ENCODE results near the gene BCAS4.
A peak's percentile ranks its signal among the peaks of the same experiment; 100 is the strongest.

Gene BCAS4

DNA sequence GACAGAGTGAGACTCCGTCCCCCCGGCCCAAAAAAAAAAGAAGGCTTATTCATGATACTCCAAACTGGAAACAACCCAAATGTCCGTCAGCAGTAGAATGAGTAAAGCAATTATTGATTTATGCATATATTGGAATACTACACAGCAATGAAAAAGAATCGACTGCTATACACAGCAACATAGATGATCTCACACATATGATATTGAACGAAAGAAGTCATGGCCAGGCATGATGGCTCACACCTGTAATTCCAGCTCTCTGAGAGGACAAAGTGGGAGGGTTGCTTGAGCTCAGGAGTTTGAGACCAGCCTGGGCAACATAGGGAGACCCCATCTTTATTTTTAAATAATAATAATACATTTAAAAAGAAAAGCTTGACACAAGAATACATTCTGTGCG, 28.5 kb downstream of the BCAS4 start:
- no peak for DNase-seq (ENCODE audit: low read depth)

DNA sequence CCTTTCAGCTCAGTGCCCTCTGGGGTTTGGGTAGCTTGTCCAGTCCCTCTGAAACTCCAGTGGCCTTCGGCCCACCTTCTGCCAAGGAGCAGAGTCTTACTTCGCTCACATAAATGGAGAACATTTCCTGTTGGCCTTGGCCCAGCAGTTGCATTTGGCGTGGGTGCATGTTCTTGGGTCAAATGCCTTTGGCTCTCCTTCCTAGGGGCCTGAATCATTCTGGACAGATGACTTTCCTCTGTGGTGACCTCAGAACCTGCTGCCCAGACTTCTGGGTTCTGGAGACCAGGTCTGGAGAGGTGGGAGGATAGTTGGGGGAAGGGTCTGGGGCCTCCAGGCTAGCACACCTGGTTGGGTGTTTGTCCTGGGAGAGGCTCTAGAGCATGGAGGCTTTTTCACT, 29.3 kb downstream of the BCAS4 start:
- DNase-seq (ENCODE audit: low read depth), result no peak

DNA sequence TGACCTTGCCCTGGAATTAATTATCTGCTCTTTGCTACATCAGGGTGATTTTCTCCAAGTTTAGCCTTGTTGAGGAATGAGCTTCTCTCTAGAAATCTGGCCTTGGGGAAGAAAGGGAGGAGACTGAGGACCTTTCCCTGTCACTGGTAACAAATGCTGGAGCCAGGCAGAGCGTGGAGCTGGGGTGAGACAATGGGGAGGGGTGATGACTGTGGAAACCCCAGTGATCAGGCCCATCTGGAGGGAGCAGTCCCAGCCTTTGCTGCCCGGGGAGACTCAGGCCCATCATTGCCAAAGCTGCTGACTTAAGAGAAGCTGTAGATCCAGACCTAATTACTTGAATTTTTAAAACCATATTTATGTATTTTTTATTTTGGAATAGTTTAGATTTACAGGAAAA, 31.3 kb downstream of the BCAS4 start:
- no peak for DNase-seq (ENCODE audit: low read depth)

DNA sequence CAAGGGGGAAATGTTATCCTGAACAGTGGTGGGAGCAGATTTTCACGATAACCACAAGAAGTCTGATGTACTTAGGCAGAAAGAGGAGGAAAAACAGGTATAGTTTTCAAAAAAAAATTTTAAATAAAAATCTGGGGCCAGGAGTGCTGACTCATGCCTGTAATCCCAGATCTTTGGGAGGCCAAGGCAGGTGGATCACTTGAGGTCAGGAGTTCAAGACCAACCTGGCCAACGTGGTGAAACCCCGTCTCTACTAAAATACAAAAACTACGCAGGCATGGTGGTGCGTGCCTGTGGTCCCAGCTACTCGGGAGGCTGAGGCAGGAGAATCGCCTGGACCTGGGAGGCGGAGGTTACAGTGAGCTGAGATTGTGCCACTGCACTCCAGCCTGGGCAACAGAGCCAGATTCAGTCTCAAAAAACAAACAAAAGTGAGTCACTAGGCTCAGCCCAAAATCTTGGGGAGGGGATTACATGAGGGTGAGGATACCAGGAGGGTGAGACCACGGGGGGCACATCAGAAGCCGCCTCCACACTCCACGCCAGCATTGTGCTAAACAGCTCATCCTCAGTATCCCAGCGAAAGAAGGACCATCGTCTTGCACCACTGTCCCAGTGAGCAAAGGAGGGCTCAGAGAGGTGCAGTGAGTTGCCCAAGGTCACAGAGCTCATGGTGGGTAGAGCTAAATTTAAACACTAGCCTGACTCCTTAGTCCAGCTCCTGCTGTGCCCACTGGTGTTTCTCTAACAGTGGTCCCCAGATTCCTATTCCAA, 33.7 kb downstream of the BCAS4 start:
- no peak for DNase-seq (ENCODE audit: low read depth)

DNA sequence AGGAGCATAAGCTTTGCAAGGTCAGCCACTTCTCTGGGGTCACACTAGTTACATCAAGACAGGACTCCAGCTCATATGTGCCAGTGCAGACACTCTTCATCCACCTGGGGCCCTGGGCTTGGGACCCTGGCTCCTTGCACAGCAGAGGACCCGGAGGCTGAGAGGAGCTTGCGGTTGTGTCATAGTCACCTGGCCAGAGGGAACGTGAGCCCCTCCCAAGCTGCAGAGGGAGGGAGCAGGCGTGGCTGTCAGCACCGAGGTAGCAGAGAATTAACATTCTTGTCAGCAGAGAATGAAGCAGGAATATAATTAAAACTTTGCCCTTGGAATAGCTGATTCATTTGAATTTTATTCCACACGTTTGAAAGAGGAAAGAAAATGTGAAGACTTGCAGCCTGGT, 36.8 kb downstream of the BCAS4 start:
- DNase-seq (ENCODE audit: low read depth), result no peak

DNA sequence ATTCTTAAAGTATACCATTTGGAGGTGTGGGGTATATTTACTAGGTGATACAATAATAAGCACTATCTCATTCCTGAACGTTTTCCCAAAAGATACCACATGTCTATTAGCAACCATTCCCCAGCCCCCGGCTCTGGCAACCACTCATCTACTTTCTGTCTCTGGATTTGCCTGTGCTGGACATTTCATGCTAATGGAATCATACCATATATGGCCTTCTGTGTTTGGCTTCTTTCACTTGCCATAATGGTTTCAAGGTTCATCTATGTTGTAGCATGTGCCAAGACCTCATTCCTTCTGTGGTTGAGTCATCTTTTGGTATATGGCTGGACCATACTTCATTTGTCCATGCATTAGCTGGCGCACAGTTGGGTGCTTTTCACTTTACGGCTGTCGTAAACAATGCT, 39.7 kb downstream of the BCAS4 start:
- DNase-seq (ENCODE audit: low read depth), result peak; percentile 41

DNA sequence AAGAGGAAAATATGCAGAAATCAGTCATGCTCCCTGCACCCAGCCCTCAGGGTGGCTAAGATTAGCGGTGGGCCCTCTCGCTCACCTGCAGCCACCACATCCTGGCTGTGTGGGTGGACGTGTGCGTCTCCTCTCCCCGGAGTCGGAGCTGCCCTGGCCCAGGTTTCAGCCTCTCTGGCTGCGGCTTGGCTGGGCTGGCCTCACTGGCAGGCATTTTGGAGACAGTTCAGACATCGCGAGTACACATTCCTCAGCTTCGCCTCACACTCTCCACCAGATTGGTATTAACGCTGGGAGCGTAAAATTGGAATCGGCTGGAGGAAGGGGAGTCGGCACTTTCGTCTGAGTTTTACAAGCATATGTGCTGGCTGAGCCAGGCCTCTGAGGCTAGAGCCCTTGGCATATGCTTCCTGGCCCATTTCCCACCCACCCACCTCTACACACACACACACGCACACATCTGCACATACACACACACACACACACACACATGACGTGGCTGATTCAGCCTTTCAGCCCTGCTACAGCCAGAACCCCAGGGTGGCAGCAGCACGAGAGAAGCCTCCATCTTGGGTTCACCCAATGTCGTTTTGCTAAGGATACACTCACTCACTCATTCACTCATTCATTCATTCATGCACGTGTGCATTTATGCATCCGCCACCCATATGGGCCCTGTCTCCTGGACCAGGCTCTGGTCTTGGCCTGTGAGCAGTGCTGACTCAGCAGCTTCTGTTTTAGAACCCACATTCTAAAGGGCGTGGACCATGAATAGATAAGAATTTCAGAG, 42.9 kb downstream of the BCAS4 start:
- DNase-seq (ENCODE audit: low read depth), result peak; percentile 41

DNA sequence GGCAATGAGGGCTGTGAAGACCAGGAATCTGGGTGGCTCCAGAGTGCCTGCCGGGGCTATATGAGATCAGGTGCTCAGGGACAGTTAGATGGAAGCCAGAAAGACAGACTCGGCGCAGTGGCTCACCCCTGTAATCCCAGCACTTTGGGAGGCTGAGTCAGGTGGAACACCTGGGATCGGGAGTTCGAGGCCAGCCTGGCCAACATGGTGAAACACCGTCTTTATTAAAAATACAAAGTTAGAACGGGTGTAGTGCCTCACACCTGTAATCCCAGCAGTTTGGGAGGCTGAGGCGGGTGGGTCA, 43.4 kb downstream of the BCAS4 start:
- DNase-seq (ENCODE audit: low read depth), result no peak

DNA sequence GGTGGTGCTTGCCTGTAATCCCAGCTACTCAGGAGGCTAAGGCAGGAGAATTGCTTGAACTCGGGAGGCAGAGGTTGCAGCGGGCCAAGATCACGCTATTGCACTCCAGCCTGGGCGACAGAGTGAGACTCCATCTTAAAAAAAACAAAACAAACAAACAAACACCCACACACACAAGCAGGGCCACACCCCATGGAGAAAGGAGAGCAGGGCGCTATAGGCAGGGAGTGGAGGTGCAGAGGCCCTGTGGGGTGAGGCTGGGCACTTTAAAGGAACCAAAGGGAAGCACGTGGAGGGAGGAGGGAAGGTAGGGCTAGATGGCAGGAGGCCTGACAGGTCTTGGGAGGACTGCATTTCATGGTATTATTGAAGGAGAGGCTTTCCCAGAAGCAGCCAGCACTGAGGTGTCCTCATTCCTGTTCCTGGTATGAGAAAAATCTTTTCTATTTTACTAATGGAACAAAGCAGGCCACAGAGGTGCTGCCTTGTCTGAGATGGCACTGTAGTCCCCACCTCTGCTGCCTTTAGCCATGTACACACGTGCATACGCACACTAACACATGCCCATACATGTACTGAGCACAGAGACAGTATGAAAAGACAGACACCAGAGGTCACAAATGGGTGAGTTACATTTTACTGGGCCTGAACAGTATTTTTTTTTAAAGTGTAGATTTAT, 44.0 kb downstream of the BCAS4 start:
- DNase-seq (ENCODE audit: low read depth), result no peak

DNA sequence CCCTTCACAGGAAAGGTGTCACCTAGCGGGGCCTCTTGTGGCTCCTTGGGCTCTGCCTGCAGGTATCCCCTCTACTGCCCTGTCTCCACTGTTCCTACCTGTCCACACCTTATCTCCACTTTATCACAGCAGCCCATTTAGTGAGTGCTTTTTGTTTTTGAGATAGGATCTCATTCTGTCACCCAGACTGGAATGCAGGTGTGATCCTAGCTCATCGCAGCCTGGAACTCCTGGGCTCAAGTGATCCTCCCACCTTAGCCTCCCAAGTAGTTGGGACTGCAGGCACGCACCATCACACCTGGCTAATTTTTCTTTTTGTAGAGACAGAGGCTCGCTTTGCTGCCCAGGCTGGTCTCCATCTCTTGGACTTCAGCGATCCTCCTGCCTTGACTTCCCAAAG, 48.0 kb downstream of the BCAS4 start:
- DNase-seq (ENCODE audit: low read depth), result no peak

DNA sequence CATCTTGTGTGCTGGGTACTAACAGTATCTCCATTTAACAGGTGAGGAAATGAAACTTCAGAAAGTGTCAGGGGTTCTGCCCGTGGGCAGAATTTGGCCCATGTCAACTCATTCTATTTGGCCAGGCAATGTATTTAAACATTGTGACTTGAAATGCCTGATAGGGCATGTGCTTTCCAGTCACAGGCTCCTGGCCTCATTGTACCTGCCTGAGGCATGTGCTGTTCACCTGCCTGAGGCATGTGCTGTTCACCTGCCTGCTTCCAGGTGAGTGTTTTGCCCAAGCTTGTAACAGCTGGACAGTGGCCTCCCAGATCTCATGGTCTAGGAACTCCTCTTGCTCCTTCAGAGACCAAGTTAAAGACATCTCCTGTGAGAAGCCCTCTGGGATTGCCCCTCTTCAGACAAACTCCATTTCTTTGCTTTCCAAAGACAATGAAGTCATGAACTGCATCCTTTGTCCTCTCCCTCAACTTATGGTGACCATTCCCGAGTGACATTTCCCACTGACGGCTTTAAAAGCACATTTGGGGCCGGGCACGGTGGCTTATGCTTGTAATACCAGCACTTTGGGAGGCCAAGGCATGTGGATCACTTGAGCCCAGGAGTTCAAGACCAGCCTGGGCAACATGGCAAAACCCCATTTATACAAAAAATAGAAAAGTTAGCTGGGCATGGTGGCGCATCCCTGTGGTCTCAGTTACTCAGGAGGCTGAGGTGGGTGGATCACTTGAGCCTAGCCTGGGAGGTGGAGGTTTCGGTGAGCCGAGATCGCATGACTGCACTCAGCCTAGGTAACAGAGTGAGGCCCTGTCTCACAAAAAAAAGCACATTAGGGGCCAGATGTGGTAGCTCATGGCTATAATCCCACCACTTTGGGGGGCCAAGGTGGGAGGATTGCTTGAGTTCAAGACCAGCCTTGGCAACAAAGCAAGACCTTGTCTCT, 48.7 kb downstream of the BCAS4 start:
- DNase-seq (ENCODE audit: low read depth), result no peak

DNA sequence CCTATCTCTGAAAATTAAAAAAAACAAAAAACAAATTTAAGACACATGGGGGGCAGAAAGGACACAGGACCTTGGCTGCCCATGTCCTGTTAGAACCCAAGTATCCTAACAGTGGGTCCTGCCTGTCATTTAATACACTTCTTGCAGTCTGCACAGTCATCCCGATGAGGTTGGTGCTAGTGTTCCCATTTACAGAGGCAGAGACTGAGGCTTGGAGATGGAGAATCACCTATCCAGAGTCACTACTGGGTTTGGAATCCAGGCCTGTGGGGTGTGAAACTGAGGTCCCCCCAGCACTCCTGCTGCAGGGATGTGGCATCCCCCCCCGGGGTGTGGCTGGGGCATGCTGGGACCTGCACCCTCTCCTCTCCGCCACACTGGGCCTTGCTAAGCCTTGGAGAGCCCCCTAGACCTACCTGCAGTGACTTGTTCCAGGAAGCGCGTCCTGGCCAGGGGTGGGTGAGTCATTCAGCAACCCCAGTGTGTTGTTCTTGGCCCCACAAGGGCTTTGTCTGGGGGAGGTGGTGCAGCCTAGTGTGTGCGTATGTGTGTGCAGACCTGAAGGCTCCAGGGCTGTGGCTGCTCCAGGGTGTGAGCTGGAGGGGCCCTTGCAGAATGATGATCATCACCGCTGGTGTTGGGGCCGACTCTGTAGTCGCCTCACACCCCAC, 49.7 kb downstream of the BCAS4 start:
- peak; percentile 85 for DNase-seq (ENCODE audit: low read depth)

DNA sequence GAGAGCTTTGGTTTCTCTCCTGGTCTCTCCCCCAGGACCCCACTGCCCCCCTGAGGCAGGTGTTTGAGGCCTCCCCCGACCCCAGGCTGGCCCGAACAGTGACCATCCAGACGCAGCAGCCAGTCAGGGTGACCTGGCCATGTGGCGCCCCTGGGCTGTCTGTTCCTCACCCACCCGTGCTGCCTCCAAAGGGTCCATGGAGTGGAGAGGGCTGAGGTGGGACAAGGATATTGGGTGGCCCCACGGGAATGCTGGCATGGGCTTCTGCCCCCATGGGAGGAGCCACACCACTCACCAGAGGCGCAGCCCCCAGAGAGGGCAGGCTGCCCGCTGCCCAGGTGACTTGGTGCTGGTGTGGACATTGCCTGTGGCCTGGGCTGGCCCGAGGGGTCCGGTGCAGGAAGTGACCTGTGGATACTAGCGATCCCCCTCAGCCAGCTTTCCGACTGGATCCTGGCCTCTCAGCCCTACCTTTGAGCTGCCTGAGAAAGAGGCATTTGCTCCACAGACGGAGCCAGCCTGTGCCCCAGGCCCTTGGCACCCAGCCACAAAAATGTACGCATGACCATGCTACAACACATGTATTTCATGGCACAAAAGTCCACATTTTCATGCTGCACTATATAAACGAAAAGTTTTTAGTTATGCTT, 50.8 kb downstream of the BCAS4 start:
- DNase-seq (ENCODE audit: low read depth), result no peak

DNA sequence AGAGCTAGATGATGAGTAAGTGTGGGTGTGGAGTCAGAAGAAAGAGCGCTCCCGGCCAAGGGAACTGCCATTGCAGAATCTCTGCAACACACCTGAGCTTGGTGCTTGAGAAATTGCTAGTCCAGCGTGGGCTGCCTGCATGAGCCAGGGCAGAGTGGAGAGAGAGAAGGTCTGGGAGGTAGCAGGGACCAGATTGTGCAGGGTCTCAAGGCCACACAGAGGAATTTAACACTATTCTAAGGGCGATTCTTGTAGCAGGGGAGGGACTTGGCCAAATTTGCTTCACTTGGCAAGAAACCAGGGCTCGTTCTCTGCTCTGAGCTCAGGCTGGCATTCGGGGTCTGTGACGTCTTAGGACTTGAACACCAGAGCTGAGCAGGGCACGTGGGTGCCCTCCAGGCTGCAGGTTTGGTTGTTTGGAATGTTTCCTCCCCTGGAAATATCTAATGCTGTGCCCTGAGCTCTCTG, 53.5 kb downstream of the BCAS4 start:
- DNase-seq (ENCODE audit: low read depth), result no peak

DNA sequence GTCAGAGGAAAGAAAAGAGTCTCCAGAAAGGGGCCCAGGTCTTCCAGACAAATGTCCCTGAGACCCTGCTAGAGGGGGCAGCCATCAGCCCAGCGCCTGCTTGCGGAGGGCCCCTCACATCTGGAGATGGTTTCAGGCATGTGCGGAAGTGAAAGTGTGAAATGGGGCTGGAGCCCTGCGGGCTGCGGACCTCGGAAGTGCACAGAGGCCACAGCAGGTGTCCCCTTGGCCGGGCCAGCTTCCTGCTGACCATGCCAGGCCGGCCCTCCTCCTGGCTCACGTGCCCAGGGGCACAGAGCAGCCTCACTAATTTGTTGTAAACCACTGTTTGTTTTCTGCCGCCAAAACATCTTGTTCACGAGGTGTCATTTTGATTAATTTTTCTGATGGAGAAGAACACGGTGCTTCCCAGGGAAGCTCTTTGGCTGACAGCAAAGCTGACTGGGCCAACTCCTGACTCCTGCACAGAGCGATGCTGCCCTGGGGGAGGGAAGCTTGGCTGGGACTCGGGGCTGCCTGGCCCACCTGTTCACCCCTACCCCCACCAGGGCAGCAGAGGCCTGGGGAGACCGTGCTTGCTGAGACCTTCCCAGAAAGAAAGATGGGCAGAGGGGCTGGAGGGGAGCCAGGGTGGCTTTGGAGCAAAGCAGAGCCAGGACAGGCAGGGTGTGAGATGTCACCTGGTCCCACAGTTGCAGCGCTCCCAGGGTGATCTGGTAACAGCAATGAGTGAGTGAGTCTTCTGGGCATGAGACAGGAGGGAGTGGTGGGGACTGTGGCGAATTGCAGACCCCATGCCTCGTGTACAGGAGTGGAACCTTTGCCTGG, 54.2 kb downstream of the BCAS4 start:
- DNase-seq (ENCODE audit: low read depth), result no peak

DNA sequence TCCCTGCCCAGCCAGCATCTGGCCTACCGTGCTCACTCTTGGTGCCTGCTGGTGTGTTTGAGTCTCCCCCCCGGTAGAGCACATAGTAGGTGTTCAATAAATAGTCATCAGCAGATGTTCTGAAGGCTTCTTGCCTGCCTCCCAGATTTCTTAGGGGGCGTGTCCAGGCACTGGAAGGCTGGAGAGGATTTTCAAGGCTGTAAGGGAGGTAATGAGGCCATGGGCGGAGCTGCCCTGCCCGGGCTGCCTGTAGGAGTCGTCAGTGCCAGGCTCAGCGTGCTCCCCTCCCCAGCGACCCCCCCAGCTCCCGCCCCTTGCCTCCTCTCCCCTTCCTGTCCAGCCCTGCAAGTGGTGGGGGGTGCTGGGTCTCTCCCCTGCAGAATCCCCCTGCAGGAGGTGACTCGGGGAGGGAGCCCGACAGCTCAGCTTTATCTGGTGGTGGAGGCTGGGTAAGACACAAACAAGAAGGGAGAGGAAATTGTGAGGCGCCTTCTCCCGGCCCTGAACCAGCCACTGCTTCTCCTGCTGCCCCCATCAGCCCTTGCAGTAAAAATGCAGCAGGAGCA, 55.9 kb downstream of the BCAS4 start:
- no peak for DNase-seq (ENCODE audit: low read depth)

DNA sequence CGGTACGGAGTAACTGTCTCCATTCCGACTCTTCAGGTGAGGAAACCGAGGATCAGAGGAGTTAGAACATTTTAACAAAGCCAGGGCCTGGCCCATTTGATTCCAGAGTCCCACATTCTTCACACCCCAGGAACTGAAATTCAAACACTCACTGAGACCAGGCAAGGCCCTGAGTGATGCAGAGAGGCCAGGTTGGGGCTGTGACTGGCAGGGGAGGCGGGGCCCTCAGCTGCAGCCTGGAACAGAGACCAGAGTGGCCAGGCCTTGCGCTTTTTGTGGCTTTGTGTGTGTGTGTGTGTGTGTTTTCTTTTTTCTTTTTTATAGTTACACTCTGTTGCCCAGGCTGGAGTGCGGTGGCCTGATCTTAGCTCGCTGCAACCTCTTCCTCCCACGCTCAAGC, 57.2 kb downstream of the BCAS4 start:
- no peak for DNase-seq (ENCODE audit: low read depth)

DNA sequence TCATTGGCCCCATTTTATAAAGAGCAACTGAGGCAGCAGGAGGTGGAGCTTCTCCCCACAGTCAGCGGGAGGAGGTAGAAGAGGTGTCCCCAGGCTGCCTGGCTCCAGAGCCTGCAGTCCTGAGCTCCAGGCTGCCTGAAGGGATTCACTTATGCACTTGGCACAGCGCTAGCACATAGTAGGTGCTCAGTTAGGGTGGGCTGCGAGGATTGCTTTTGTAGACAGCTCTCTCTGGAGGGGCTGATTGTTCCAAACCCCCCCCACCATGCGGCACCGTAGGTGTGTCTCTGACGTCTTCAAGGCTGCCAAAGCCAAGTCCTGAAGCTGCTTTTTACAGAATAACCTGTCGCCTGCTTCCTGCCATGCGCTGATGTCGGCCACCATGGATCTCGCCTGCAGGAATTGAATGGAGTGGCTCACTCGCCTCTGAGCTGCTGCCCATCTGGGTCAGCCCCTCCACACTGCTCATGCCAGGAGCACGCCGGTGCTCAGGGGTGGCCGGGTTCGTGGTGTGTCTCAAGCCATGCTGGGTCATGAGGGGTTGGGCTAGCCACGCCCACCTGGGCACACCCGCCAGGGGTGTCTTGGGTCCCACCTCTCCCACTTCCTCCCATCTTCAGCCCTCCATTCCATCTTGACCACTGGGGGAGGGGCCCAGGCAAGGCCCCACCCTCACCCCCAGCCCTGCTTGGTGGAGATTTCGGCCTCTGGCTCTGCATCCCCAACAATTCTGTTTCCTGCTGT, 59.8 kb downstream of the BCAS4 start:
- DNase-seq (ENCODE audit: low read depth), result no peak

Data from non-pigmented ciliary epithelial cell (primary cell).